ENCODE measurements around the gene IGFL1. TPM values are rescaled to one million over a fixed set of nuclear protein-coding genes. Genes with fewer than 3 reads are reported as not detected.

The IGFL1 gene
- total and polyA plus RNA-seq, 2 of the 8 experiments (the other 6 are each of a cell fraction or from before 2014, with no cell fraction given) = not detected

- TF ChIP-seq HDAC2 (IDR thresholded peaks at IDR 0.05; ENCODE audit: borderline replicate concordance in 1 of 2, low read depth in 2 of 2, low read length in 2 of 2) = no peak
- no peak for TF ChIP-seq CBX5 (IDR thresholded peaks at IDR 0.05; ENCODE audit: low read depth, low read length)
- 0 out of 4 replicates have a peak, but pooled peaks of 1 of the 3 experiments have one; percentile 19 for TF ChIP-seq CTCF (IDR thresholded peaks at IDR 0.05; ENCODE audit: control extremely low read depth in 1 of 3, insufficient read depth in 1 of 3, low read depth in 1 of 3, low read length in 3 of 3)
- no peak for TF ChIP-seq CHD7 (IDR thresholded peaks at IDR 0.05; ENCODE audit: insufficient replicate concordance, low read length)
- no peak for TF ChIP-seq GTF2F1 (IDR thresholded peaks at IDR 0.05; ENCODE audit: borderline replicate concordance, low read depth, low read length)
- TF ChIP-seq SIX5 (IDR thresholded peaks at IDR 0.05; ENCODE audit: low read depth, low read length) = no peak
- no peak for TF ChIP-seq ZNF274 (IDR thresholded peaks at IDR 0.05; ENCODE audit: borderline replicate concordance, extremely low read depth, low read length)
Measured at GRCh38 chr19:46186101-46186716, 43.3 kb upstream of the IGFL1 start (continued).

All from H1 (cell line).